HUES48 (cell line): ENCODE results near the gene ADNP2.
A peak's percentile ranks its signal among the peaks of the same experiment; 100 is the strongest.

Experiments
- H3K27ac ChIP-seq: one replicate; pipeline ENCODE4 v1.7.0; 2013; ENCODE audit warnings: low read depth, low read length, inconsistent platforms
- H3K27me3 ChIP-seq: 2 replicates; pipeline ENCODE4 v1.6.1; 2013; ENCODE audit warnings: mild to moderate bottlenecking, low read length; ENCODE audit not compliant: control insufficient read depth, insufficient read depth
- H3K36me3 ChIP-seq: 2 replicates; pipeline ENCODE4 v1.6.1; 2013; ENCODE audit warnings: low read length; ENCODE audit not compliant: control insufficient read depth, insufficient read depth
- H3K4me1 ChIP-seq: 2 replicates; pipeline ENCODE4 v1.6.1; 2013; ENCODE audit warnings: mild to moderate bottlenecking, low read length; ENCODE audit not compliant: control insufficient read depth, insufficient read depth
- H3K4me3 ChIP-seq: 2 replicates; pipeline ENCODE4 v1.5.1; 2013; ENCODE audit warnings: mild to moderate bottlenecking, low read depth, low read length
- H3K9ac ChIP-seq: 2 replicates; pipeline ENCODE4 v1.6.1; 2013; ENCODE audit warnings: mild to moderate bottlenecking, low read depth, low read length, moderate library complexity
- H3K9me3 ChIP-seq: 2 replicates; pipeline ENCODE4 v1.6.1; 2013; ENCODE audit warnings: low read length; ENCODE audit not compliant: control insufficient read depth, insufficient read depth

Gene ADNP2

DNA sequence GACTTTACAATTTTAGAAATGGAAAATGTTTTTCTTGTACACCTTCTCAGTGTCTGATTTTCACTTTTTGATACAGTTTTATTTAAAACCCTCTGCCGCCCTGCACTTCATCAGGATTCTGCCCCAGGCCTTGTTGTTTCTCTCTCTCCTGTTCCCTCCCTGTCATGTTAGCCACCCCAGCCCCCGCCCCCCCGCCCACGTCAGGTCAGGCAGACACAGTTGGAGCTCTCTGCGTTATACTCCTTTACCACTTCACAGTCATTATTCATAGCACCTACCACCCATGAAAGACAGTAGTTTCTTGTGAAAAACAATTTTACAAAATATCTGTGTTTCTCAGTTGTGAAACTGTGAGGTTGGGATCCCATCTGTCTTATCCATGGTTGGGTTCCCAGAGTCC is 21.5 kb downstream of the ADNP2 start:
- H3K27ac ChIP-seq: no peak overlapping the region
- H3K36me3 ChIP-seq: peaks cover 44% of the 10 kb centered on the region
- no peak overlapping the region for H3K4me3 ChIP-seq
- H3K9ac ChIP-seq: no peak overlapping the region
- H3K27me3 ChIP-seq: no peaks in the 10 kb centered on the region
- no peaks in the 10 kb centered on the region for H3K9me3 ChIP-seq
- H3K4me1 ChIP-seq: peaks cover 17% of the 10 kb centered on the region

DNA sequence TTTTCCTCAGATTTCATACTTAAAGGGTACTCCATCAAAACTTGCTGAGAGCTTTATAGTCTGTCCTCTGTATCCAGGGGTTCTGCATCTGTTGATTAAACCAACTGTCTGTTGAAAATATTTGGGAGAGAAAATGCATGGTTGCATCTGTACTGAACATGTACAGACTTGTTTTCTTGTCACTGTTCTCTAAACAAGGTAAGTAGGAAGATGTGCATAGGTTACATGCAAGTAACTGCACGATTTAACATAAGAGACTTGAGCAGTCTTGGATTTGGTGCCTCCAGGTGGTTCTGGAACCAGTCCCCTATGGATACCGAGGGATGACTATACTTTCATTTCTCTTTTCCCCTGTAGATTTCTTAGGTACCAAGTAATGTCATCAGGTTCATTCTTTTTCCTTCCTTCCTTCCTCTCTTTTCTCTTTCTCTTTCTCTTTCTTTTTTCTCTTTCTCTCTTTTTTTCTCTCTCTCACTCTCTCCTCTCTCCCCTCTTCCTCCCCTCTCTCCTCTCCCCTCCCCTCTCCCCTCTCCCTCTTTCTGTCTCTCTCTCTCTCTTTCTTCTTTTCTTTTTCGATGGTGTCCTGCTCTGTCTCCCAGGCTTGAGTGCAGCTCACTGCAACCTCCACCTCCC is 23.2 kb downstream of the ADNP2 start:
- Histone ChIP-seq H3K36me3 (peaks cover 56% of the 10 kb centered on the region), H3K4me1 (peaks cover 17% of the 10 kb centered on the region), H3K27ac (no peak overlapping the region), H3K9me3 (no peaks in the 10 kb centered on the region), H3K9ac (no peak overlapping the region), H3K27me3 (no peaks in the 10 kb centered on the region), H3K4me3 (no peak overlapping the region)

DNA sequence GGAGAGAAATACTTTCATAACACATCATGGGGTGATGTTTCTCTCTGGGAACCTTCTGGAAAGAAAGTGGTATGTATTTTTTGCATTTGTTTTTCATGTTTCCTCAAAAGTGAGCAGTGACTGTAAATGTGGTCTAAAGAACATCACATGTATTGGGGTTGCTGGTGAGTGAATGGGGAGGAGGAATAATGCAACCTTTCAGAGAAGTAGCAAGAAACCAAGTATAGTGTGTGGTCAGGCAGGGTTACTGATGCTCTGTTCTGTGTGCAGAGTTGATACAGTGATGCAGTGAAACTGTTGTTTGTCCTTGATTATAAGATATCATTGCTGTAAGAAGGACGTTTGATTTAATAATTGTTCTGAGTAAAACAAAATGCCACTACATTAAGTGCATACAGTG is 24.1 kb downstream of the ADNP2 start:
- peaks cover 17% of the 10 kb centered on the region for H3K4me1 ChIP-seq
- no peaks in the 10 kb centered on the region for H3K9me3 ChIP-seq
- H3K27me3 ChIP-seq: no peaks in the 10 kb centered on the region
- no peak overlapping the region for H3K9ac ChIP-seq
- no peak overlapping the region for H3K27ac ChIP-seq
- peaks cover 64% of the 10 kb centered on the region for H3K36me3 ChIP-seq
- no peak overlapping the region for H3K4me3 ChIP-seq

DNA sequence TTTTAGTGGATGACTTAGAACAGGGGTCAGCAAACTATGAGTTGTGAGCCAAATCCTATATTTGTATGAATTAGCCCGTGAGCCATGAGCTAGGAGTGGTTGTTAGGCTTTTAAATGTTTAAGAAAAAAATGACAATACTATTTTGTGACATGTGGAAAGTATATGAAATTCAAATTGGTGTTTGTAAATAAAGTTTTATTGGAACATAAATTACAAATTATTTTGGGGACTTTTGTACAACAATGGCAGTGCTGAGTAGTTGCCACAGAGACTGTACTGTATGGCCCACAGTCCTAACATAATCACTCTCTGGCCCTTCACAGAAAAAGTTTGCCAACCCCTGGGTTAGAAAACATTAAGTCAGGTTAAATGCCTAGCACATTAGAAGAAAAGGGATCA is 26.1 kb downstream of the ADNP2 start:
- Histone ChIP-seq H3K27ac (no peak overlapping the region), H3K36me3 (peaks cover 84% of the 10 kb centered on the region), H3K4me3 (no peak overlapping the region), H3K9ac (no peak overlapping the region), H3K4me1 (peaks cover 7% of the 10 kb centered on the region), H3K27me3 (no peaks in the 10 kb centered on the region), H3K9me3 (no peaks in the 10 kb centered on the region)

DNA sequence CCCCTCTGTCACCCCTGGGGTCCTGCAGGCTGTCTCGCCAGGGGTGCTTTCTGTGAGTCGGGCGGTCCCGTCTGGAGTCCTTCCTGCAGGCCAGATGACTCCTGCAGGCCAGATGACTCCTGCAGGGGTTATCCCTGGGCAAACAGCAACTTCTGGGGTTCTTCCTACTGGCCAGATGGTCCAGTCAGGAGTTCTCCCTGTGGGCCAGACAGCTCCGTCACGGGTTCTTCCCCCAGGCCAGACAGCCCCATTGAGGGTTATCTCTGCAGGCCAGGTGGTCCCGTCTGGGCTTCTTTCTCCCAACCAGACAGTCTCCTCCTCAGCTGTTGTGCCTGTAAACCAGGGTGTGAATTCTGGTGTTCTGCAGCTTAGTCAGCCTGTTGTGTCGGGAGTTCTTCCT is 27.6 kb downstream of the ADNP2 start:
- H3K27ac ChIP-seq: no peak overlapping the region
- H3K27me3 ChIP-seq: no peaks in the 10 kb centered on the region
- H3K36me3 ChIP-seq: peaks cover 93% of the 10 kb centered on the region
- H3K4me1 ChIP-seq: no peaks in the 10 kb centered on the region
- H3K4me3 ChIP-seq: no peak overlapping the region
- no peak overlapping the region for H3K9ac ChIP-seq
- no peaks in the 10 kb centered on the region for H3K9me3 ChIP-seq

DNA sequence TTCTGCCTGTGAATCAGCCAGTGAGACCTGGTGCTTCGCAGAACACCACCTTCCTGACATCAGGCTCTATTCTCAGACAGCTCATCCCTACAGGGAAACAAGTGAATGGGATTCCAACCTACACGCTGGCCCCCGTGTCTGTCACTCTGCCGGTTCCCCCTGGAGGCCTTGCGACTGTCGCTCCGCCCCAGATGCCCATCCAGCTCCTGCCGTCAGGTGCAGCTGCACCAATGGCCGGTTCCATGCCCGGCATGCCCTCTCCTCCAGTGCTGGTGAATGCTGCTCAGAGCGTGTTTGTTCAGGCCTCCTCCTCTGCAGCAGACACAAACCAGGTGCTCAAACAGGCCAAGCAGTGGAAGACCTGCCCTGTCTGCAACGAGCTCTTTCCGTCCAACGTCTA is 28.1 kb downstream of the ADNP2 start:
- H3K4me1 ChIP-seq: no peaks in the 10 kb centered on the region
- no peak overlapping the region for H3K27ac ChIP-seq
- no peak overlapping the region for H3K4me3 ChIP-seq
- no peak overlapping the region for H3K9ac ChIP-seq
- no peaks in the 10 kb centered on the region for H3K27me3 ChIP-seq
- H3K36me3 ChIP-seq: peaks cover 94% of the 10 kb centered on the region
- H3K9me3 ChIP-seq: no peaks in the 10 kb centered on the region

DNA sequence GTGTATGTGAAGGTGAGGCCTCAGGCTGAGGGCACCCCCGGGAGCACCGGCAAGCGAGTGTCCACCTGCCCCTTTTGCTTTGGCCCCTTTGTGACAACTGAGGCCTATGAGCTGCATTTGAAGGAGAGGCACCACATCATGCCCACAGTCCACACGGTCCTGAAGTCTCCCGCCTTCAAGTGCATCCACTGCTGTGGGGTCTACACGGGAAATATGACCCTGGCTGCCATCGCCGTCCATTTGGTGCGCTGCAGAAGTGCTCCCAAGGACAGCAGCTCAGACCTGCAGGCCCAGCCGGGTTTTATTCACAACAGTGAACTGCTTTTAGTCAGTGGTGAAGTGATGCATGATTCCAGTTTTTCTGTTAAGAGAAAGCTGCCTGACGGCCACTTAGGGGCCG is 28.9 kb downstream of the ADNP2 start:
- Histone ChIP-seq H3K4me3 (no peak overlapping the region), H3K4me1 (no peaks in the 10 kb centered on the region), H3K36me3 (peaks cover 87% of the 10 kb centered on the region), H3K9ac (no peak overlapping the region), H3K9me3 (no peaks in the 10 kb centered on the region), H3K27me3 (no peaks in the 10 kb centered on the region), H3K27ac (no peak overlapping the region)

DNA sequence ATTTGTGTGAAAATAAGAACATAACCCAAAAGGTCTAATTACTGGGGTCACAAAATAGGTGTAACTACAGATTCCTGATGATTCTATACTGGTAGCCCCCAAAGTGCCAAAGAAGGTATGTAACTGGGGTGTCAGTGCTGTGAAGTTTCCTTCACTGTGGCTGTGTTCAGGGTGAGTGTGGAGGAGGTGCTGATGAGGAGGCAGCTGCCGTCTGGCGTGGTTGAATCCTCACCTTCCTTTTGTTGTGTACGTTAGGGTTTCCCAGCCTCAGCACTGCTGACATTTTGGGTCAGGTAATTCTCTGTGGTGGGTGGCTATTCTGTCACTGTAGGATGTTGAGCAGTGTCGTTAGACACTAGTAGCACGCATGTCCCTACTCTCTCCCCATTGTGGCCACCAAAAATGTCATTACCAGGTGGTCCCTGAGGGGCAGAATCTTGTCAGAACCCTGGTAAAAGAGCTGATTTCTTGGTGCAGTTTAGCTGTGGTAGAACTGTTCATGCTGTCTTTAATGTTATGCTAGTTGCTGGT is 31.5 kb downstream of the ADNP2 start:
- Histone ChIP-seq H3K4me3 (no peak overlapping the region), H3K27ac (no peak overlapping the region), H3K36me3 (peaks cover 79% of the 10 kb centered on the region), H3K9ac (no peak overlapping the region), H3K9me3 (no peaks in the 10 kb centered on the region), H3K27me3 (no peaks in the 10 kb centered on the region), H3K4me1 (no peaks in the 10 kb centered on the region)

DNA sequence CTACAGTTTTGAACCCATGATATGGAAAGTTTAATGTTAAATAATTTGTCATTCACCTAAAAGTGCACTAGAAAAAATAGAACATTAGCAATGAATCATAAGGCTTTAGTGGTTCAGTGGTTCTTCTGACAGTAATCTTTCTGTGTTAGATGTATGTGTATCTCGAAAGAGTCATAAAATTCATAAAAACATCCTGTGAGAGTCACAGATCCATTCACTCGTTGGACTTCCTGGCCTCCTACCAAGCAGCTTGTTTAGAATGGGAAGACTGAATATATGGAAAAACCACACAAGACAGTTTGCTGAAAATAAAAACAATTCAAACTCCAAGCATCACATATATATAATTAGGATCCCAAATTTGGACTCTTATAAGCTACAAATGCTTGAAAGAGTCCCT is 34.8 kb downstream of the ADNP2 start:
- no peaks in the 10 kb centered on the region for H3K27me3 ChIP-seq
- no peaks in the 10 kb centered on the region for H3K9me3 ChIP-seq
- H3K9ac ChIP-seq: no peak overlapping the region
- H3K36me3 ChIP-seq: peaks cover 65% of the 10 kb centered on the region
- no peaks in the 10 kb centered on the region for H3K4me1 ChIP-seq
- no peak overlapping the region for H3K27ac ChIP-seq
- H3K4me3 ChIP-seq: no peak overlapping the region

DNA sequence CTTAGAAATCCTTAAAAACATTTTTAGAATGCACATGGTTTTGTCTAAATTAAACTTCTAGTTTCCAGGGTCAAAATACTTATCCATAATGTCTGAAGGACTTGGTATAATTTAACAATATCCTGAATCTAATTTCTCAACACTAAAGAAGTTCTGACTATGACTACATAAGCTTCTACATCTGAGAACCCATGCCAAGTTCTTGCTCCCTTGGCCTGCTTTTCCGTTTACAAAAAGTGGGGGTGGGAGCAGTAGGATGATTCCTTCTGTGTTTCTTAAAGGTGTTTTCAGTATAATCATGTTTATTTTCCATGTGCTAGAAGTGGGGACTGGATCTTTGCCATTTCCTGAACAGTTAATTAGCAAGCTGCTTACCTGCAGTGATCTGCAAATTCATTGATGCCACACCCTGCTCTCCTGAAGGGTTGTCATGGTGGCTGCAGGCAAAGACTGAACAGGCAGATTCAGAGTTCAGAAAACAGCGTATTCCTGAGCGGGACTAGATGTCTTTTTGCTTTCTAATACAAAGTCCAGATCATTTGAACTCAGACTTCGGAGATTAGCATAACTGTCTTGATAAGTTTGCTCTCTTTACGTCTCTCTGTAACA is 36.2 kb downstream of the ADNP2 start:
- no peaks in the 10 kb centered on the region for H3K27me3 ChIP-seq
- no peaks in the 10 kb centered on the region for H3K9me3 ChIP-seq
- H3K36me3 ChIP-seq: peaks cover 64% of the 10 kb centered on the region
- no peaks in the 10 kb centered on the region for H3K4me1 ChIP-seq
- no peak overlapping the region for H3K9ac ChIP-seq
- no peak overlapping the region for H3K4me3 ChIP-seq
- no peak overlapping the region for H3K27ac ChIP-seq

DNA sequence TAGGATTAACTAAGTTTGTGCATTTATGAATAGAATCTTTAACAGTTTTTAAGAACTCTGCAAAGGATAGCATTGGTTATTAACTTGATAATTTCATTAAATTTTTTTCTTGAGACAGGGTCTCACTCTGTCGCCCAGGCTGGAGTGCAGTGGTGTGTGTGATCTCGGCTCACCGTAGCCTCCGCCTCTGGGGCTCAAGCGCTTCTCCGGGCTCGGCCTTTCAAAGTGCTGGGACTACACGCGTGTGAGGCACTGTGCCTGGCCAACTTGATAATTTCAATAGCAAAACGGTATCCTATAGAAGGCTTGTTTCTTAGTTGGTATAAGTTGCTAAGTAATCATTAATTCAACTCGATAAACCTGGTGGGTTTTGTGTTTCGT is 38.0 kb downstream of the ADNP2 start:
- Histone ChIP-seq H3K27ac (no peak overlapping the region), H3K9me3 (no peaks in the 10 kb centered on the region), H3K36me3 (peaks cover 54% of the 10 kb centered on the region), H3K9ac (no peak overlapping the region), H3K4me1 (no peaks in the 10 kb centered on the region), H3K27me3 (no peaks in the 10 kb centered on the region), H3K4me3 (peak overlapping the region; percentile 55)
